Neutrophil (primary cell): ENCODE results near the gene MVB12B.

Experiments used
- H3K27ac ChIP-seq: fragments of 200-600 bp; sonication (generic); 2 replicates; pipeline ENCODE4 v1.5.1; 2016; ENCODE audit warnings: mild to moderate bottlenecking, moderate library complexity
- H3K27me3 ChIP-seq: fragments of 200-600 bp; sonication (generic); 2 replicates; pipeline ENCODE4 v1.6.0; 2016; ENCODE audit warnings: mild to moderate bottlenecking
- H3K36me3 ChIP-seq: fragments of 200-600 bp; sonication (generic); 2 replicates; pipeline ENCODE4 v1.5.1; 2017
- H3K4me1 ChIP-seq, 2 experiments: fragments of 200-600 bp in 1 of 2; sonication (generic) in 1 of 2; 1 replicate in 1 of 2; 2 replicates in 1 of 2; pipeline versions ENCODE4 v1.5.1 to v1.6.1; 2013 to 2016; ENCODE audit warnings: low read depth in 1 of 2, low read length in 1 of 2, mild to moderate bottlenecking in 1 of 2, moderate library complexity in 1 of 2; ENCODE audit not compliant: control insufficient read depth in 1 of 2, insufficient read depth in 1 of 2
- H3K4me3 ChIP-seq, 2 experiments: fragments of 200-600 bp in 1 of 2; sonication (generic) in 1 of 2; 1 replicate in 1 of 2; 2 replicates in 1 of 2; pipeline ENCODE4 v1.5.1; 2013 to 2016; ENCODE audit warnings: low read depth in 1 of 2, low read length in 1 of 2, mild to moderate bottlenecking in 1 of 2, moderate library complexity in 1 of 2
- H3K9me3 ChIP-seq: fragments of 200-600 bp; sonication (generic); 2 replicates; pipeline ENCODE4 v1.5.1; 2016
- TF ChIP-seq, protein P1 (sequence below): fragments of 200-600 bp; sonication (generic); IDR thresholded peaks from 2 replicates; pipeline ENCODE4 v1.5.1; 2016; ENCODE audit warnings: antibody characterized with exemption

Gene MVB12B

DNA sequence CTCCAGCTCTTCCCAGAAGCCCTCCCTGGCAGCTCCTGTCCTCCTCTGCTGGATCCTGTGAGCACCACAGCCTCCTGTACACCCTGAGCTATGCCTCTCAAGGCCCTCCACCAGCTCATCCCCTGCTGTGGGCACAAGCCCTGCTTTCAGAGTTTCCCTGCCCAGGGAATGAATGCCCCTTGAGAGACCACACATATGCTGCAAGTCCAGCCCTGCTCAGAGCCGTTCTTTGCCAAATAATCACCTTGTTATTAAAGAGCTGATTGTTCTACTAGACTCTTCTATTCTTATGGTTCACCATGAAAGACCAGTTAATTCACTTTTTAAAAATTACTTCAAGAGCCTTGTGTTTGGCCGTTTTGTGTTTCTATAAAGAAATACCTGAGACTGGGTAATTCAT lies 121.5 kb downstream of the MVB12B start:
- Histone ChIP-seq H3K36me3 (no peaks in the 10 kb centered on the region), H3K27ac (no peak overlapping the region), H3K27me3 (no peaks in the 10 kb centered on the region), H3K9me3 (no peaks in the 10 kb centered on the region), H3K4me1 (peaks cover 0 to 2% of the 10 kb centered on the region in 2 experiments), H3K4me3 (no peak overlapping the region)
- TF ChIP-seq, protein P1, sequence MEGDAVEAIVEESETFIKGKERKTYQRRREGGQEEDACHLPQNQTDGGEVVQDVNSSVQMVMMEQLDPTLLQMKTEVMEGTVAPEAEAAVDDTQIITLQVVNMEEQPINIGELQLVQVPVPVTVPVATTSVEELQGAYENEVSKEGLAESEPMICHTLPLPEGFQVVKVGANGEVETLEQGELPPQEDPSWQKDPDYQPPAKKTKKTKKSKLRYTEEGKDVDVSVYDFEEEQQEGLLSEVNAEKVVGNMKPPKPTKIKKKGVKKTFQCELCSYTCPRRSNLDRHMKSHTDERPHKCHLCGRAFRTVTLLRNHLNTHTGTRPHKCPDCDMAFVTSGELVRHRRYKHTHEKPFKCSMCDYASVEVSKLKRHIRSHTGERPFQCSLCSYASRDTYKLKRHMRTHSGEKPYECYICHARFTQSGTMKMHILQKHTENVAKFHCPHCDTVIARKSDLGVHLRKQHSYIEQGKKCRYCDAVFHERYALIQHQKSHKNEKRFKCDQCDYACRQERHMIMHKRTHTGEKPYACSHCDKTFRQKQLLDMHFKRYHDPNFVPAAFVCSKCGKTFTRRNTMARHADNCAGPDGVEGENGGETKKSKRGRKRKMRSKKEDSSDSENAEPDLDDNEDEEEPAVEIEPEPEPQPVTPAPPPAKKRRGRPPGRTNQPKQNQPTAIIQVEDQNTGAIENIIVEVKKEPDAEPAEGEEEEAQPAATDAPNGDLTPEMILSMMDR = no peak

DNA sequence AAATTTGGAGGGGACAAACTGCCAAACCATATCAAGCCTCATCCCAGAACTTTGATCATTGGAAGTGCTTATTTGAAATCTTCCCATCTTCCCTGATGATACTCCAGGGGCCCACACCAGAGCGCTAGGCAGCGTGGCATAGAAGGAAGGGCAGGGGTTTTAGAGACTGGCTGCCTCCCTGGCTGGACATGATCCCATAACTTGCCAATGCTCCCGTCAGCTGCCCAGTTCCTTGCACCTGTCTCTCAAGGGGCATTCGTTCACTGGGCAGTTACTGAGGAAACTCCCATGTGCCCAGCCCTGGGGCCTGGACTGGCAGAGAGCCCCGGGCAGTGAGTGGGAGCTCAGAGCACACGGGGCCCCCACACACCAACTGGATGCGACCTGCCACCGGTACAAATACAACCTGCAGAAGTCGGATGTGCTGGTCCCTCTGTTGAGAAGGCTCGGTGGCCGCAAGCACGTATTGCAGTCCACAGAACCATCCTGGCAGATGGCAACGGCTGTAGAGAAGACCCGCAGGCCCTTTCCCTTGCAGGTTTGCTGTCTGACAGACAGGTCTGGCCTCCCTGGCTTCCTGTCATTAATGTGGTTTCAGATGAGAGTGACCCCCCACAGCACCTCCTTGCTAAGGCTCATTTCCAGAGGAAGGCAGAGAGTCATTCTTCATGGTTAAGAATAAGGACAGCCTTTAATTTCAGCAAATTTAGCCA lies 122.4 kb downstream of the MVB12B start:
- no peak overlapping the region for H3K4me3 ChIP-seq
- TF ChIP-seq, protein P1 = no peak

DNA sequence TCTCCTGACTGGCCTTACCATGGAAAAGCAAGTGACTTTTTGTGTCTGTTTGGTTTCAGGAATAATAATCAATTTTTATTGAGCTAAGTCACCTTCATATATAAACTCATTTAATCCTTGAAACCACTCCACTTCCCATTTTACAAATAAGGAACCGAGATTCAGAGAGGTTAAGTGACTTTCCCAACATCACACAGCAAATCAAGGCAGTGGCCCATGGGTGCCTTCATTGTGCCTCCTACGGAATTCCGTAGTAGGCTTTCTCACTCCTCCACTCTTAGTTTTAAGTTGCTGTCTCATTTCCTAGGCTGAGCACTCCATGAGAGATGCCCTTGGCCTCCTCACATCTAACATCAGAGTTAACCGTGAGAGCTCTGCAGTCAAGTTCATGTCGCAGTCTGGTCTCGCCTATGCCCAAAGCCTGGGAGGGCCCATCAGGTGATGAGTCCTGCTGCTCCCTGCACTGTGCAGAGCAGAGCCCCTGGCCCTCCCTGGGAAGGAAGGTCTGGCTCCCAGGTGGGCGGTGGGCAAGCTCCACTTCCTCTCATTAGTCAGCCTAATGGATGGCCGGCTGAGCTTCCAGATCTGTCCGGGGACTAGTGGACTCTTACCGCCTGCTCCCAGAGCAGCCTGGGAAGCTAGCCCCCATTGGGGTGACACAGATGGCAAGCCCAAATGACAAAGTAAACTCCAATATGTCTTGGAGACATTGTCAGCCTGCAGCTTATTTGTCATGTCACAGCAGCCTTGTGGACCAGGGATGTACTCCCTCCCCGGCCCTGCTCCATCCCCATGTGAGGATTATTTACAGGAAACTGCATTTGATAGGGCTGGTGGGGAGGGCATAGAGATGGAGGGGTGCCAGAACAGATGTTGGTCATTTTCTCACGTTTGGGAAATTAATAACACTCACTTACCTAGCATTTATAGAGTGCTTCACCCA lies 123.4 kb downstream of the MVB12B start:
- Histone ChIP-seq H3K27me3 (no peaks in the 10 kb centered on the region), H3K9me3 (no peaks in the 10 kb centered on the region), H3K4me3 (no peak overlapping the region), H3K4me1 (no peaks in the 10 kb centered on the region), H3K27ac (peak overlapping the region; percentile 8), H3K36me3 (no peaks in the 10 kb centered on the region)
- TF ChIP-seq, protein P1 = no peak

More for the DNA sequence above, 122.4 kb downstream of the MVB12B start:
- peak overlapping the region; percentile 8 for H3K27ac ChIP-seq
- H3K36me3 ChIP-seq = no peaks in the 10 kb centered on the region
- H3K27me3 ChIP-seq = no peaks in the 10 kb centered on the region
- no peaks in the 10 kb centered on the region for H3K9me3 ChIP-seq
- H3K4me1 ChIP-seq = no peaks in the 10 kb centered on the region

DNA sequence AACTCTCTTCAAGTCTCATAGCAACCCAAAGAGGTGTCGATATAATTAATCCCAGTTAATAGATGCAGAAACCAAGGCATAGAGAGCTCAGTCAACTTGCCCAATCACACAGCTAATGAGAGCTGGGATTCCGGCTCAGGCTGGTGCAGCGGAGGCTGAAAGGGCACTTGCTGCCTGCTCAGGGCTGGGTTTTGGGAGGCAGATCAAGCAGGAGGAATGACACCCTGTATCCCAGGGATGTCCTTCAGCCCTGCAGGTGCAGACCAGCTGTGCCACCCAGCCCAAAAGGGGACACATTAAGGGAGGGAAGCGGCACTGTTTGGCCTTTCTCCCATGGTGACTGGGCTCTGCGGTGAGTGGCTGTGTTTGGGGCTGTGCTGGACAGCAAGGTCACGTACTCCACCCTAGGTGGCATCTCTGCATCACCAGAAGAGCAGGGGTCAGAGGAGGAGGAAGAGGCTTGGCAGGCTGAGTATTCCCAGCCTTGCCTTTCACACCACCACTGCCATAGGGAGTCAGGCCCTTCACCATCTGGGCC lies 124.1 kb downstream of the MVB12B start:
- Histone ChIP-seq H3K9me3 (no peaks in the 10 kb centered on the region), H3K36me3 (no peaks in the 10 kb centered on the region), H3K27me3 (no peaks in the 10 kb centered on the region), H3K4me1 (no peaks in the 10 kb centered on the region), H3K27ac (no peak overlapping the region), H3K4me3 (no peak overlapping the region)
- TF ChIP-seq, protein P1 = no peak

DNA sequence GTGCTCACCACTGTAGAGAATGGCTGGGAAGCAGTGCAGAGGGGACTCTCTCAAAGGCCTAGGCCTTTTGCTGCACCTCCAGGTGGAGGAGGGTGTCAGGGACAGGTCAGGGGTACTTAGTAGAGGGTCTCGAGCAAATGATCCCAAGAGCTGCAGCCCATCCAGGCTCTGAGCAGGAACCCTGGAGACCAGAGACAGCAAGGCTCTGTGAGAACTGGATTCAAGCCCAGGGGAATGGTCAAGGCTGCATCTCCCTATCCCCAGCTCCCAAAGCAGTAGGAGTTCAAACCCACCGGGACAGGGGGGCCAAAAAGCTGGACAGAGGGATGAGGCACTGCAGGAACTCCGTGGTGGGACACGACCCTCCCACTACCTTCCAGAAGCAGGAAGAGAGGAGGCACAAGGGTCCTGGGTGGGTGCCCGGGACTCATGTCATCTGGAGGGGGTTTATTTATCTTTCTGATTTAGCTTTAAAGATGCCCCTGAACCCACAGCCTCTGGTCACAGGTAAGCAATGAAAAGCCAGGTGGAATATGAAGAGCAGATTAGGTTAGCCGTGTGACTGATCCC lies 124.8 kb downstream of the MVB12B start:
- Histone ChIP-seq H3K9me3 (no peaks in the 10 kb centered on the region), H3K4me1 (no peaks in the 10 kb centered on the region), H3K27ac (no peak overlapping the region), H3K27me3 (no peaks in the 10 kb centered on the region), H3K4me3 (no peak overlapping the region), H3K36me3 (no peaks in the 10 kb centered on the region)
- TF ChIP-seq, protein P1 = no peak
